Measurements from ENCODE around the gene VEGFB. TPM values are rescaled to one million over a fixed set of nuclear protein-coding genes. Genes with fewer than 3 reads are reported as not detected.

Gene VEGFB
- total and polyA plus RNA-seq, 2 donors (not counting 3 experiments of a cell fraction or from before 2014, with no cell fraction given), result 19.3 to 98.1 TPM

DNA sequence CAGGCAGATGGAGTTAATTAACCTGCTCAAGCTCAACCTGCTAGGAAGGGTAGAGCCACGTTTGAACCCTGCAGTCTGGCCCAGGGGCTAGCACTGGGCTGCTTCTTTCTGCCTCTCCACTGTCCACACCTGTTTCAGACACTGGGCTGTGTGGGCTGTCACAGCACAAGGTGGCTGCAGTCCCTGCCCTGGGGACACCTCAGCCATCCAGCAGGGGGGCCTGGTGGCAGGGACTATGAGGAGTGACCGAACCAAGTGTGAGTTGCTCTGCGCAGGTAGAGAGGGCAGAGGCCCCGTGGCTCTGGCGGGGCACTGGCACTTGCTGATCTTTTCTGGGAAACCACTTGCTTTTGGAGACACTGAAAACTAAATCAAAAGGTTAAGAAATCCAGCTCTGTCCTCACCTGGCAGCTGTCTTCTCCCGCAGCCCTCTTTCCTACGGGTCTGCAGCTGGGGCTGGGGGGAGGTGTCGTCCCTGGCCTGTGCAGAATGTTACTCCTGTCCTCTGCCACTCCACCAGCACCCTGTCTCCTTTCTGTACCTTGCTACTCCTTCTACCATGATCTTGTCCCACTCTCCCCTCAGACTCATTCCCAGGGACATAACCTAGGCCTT lies 44.3 kb downstream of the VEGFB start:
- CTCF ChIA-PET, result interaction anchor here (0.9 to 4.4 kb wide), 2 partner anchors 22 to 26 kb away, joined by 3 to 20 read pairs; partner anchors contain the start of gene CATSPERZ
- DNase-seq (ENCODE audit: low read depth, low spot score), result no peak
- dilution Hi-C loops (cut with MboI; ENCODE audit: extremely low pct_ligation_motif_present, low sequenced_read_pairs) (no loop called here), intact Hi-C loops (cut with micrococcal nuclease) (no loop called here)
- Histone ChIP-seq H3K9me1 (replicated peaks; ENCODE audit: control insufficient read depth, extremely low read depth, insufficient read depth, low read length) (no peaks in the 10 kb centered on the region), H2AFZ (ENCODE audit: low read depth, low read length) (no peak overlapping the region), H3K27me3 (ENCODE audit: control insufficient read depth in 2 of 2, insufficient read depth in 2 of 2, low read length in 2 of 2) (no peaks in the 10 kb centered on the region), H3K4me2 (ENCODE audit: insufficient read depth, low read length) (no peak overlapping the region), H3K4me1 (ENCODE audit: control insufficient read depth, extremely low read depth, insufficient read depth, low read length) (peaks cover under 1% of the 10 kb centered on the region), H3K9ac (replicated peaks; ENCODE audit: extremely low read depth, insufficient read depth, low read length) (no peak overlapping the region), H3K36me3 (ENCODE audit: control insufficient read depth in 2 of 2, extremely low read depth in 1 of 2, insufficient read depth in 2 of 2, low read length in 2 of 2) (peaks cover 2 to 20% of the 10 kb centered on the region in 2 experiments), H3K79me2 (ENCODE audit: control insufficient read depth, insufficient read depth, low read length) (peaks cover 2% of the 10 kb centered on the region), H4K20me1 (replicated peaks; ENCODE audit: control insufficient read depth, extremely low read depth, insufficient read depth, low read length) (no peaks in the 10 kb centered on the region), H3K27ac (ENCODE audit: insufficient read depth, low read depth, low read length) (no peak overlapping the region), H3K4me3 (replicated peaks in 1 of 3; ENCODE audit: insufficient read depth in 1 of 3, low read depth in 1 of 3, low read length in 3 of 3) (no peak overlapping the region), H3K9me3 (replicated peaks; ENCODE audit: control insufficient read depth, insufficient read depth, low read length) (no peaks in the 10 kb centered on the region)
- BruUV-seq (replicated peaks), result no TSS peak
- POLR2A ChIA-PET, result no interaction called here
- FAIRE-seq, result no peak
- TF ChIP-seq, protein P1, sequence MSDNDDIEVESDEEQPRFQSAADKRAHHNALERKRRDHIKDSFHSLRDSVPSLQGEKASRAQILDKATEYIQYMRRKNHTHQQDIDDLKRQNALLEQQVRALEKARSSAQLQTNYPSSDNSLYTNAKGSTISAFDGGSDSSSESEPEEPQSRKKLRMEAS (IDR thresholded peaks at IDR 0.05; ENCODE audit: insufficient read depth, insufficient read length), result no peak
- no peak for TF ChIP-seq FOS (IDR thresholded peaks at IDR 0.05; ENCODE audit: borderline replicate concordance, insufficient read depth, low read length)
- no peak for TF ChIP-seq MYC (IDR thresholded peaks at IDR 0.05; ENCODE audit: low read depth, low read length)
- TF ChIP-seq, protein P2, sequence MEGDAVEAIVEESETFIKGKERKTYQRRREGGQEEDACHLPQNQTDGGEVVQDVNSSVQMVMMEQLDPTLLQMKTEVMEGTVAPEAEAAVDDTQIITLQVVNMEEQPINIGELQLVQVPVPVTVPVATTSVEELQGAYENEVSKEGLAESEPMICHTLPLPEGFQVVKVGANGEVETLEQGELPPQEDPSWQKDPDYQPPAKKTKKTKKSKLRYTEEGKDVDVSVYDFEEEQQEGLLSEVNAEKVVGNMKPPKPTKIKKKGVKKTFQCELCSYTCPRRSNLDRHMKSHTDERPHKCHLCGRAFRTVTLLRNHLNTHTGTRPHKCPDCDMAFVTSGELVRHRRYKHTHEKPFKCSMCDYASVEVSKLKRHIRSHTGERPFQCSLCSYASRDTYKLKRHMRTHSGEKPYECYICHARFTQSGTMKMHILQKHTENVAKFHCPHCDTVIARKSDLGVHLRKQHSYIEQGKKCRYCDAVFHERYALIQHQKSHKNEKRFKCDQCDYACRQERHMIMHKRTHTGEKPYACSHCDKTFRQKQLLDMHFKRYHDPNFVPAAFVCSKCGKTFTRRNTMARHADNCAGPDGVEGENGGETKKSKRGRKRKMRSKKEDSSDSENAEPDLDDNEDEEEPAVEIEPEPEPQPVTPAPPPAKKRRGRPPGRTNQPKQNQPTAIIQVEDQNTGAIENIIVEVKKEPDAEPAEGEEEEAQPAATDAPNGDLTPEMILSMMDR (IDR thresholded peaks at IDR 0.05; ENCODE audit: extremely low read depth in 1 of 2, insufficient read depth in 1 of 2, low read depth in 1 of 2, low read length in 2 of 2), result no peak
- no peak for TF ChIP-seq POLR2AphosphoS5 (IDR thresholded peaks at IDR 0.05; ENCODE audit: insufficient read depth, low read depth, low read length)
- TF ChIP-seq POLR2A (IDR thresholded peaks at IDR 0.05; ENCODE audit: low read depth, low read length), result no peak
- no peak for TF ChIP-seq EZH2 (IDR thresholded peaks at IDR 0.05; ENCODE audit: borderline replicate concordance, low read depth, low read length, severe bottlenecking)
- TF ChIP-seq GATA2 (IDR thresholded peaks at IDR 0.05; ENCODE audit: insufficient read depth, insufficient read length, low read depth, low read length), result no peak
- no peak for TF ChIP-seq JUN (IDR thresholded peaks at IDR 0.05; ENCODE audit: borderline replicate concordance, insufficient read depth, insufficient read length, low read depth)
